ENCODE measurements around the gene SLC5A7. TPM values are rescaled to one million over a fixed set of nuclear protein-coding genes. Genes with fewer than 3 reads are reported as not detected.

Gene SLC5A7
- total RNA-seq = not detected

DNA sequence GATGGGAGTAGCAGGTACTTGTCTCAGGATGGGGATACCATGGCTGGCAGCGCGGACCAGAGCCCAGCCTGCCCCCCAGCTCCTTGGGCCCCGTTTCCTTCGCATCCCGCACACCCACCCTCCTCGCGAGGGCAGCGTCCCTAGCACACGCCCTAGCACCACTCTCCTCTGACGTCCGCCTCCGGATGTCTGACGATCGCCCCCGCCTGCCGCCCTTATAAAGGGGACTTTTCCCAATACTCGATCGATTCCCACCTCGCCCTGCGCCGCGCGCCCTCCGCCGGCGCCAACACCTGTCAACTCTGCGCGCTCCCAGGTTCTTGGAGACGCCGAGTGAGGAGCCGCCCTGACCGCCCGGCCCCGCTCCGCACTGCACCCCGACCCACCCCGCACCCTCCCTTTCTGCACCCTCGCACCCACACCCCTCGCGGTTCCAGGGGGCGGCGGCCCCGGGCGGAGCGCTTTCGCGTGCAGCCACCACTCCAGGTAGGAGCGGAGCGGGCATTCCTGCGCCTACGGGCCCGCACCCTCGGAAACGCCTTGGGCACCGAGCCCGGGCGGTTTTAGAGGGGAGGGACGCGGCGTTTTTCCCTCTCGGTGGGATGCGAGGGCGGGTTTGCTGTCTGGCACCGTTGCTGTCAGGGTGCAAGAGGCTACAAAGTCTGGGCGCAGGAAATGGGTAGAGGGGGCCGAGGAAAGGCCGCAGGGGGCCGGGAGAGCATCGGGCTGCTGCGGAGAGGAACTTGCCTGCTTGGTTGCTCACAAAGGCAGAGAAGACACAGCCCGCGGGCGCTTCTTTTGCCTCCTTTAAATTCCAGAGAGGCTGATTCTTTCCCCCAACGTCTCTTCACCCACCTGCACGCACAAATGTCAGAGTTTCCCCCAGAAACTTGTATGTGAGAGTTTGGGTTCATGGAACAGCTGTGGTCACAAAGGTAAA, at the start of gene SLC5A7:
TSS of gene SLC5A7 (plus strand) at position 247 of the 940 bp plus-strand sequence. CDS start 1,632 bp downstream, outside the sequence.
- ATAC-seq (no peak), DNase-seq (ENCODE audit: low spot score) (no peak)

DNA sequence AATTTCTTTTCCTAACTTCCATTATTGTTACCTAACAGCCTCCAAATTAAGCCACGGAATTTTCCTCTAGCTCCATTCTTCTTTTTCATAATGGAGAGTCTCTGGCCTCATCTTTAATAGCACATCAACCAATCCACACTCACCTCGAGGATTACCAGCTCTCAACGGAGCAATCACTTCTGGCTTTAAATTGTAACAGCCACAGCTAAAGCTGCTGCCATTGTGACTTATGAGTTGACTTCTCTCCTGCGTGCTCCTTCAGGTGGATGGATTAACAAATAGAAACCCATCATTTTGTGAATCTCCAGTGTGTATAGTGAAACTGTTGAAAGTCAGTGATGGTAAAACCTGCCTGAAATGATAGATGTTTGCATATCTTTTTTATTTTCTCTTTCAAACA, 24.9 kb upstream of the SLC5A7 start:
- DNase-seq (ENCODE audit: low spot score) = no peak
- ATAC-seq = no peak

DNA sequence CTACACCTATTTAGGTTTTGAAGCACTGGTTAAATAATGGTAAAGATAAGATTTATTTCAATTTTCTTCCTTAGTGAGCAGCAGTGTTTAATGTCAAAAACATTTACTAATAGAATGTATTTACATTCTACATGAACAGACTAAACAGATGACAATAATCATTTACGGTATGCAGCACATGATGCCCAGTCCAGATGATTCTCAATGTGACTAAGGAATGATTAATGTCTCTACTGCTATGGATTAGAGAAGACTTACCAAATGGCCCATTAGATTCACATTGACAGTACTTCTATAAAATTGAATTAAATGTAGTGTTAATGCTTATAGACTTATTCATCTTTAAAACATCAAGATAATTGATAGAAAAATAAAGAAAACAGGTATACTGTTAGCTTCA, 22.1 kb upstream of the SLC5A7 start:
- DNase-seq (ENCODE audit: low spot score) = no peak
- ATAC-seq = no peak

DNA sequence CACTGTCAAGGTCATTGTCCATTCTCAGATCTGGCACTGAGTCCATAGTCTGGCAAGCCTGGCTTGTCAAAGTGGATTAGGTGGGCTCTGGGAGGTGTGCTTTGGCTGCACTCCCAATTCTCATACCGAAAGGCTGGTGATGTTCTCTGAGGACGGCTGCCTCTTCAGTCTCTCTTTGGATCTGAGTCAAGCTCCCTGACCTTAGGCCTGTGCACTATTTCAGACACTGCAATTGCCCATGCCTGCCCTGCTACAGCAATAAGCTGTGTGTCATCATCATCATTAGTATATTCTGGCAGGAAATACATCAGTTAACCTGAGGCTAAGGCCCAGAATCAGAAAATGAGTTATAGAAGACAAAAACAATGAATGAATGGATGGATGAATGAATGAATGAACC, 1.6 kb upstream of the SLC5A7 start:
- ATAC-seq (no peak), DNase-seq (ENCODE audit: low spot score) (no peak)

DNA sequence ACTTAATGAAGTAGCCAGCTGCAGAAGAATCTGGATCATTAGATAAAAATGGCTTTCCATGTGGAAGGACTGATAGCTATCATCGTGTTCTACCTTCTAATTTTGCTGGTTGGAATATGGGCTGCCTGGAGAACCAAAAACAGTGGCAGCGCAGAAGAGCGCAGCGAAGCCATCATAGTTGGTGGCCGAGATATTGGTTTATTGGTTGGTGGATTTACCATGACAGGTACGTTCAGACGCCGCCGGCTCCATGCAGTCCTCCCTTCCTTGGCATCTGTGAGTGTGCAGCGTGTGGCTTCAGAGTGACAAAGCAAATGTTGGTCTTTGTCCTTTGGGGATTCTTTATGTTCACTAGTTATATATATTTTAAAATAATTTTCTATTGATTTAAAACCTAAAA, 1.8 kb downstream of the SLC5A7 start:
- no peak for DNase-seq (ENCODE audit: low spot score)
- ATAC-seq = no peak

DNA sequence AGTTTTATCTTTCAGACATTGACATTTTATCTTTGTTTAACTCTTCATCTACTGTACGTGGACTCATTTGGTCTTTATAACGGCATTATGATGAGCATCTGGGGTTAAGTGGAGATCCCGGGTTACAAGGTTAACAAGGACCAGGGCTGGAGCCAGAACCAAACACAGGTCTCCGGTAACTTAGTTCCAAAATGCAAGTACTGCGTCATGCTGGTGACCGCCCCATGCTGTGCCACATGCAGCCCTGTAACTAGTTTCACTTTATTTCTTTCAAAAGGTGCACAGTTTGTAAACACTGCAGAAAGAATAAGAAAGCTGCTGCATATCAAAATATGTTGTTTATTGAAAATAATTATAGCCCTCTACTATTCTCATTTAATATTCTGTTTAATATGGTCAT, 3.1 kb downstream of the SLC5A7 start:
- ATAC-seq = no peak
- no peak for DNase-seq (ENCODE audit: low spot score)

DNA sequence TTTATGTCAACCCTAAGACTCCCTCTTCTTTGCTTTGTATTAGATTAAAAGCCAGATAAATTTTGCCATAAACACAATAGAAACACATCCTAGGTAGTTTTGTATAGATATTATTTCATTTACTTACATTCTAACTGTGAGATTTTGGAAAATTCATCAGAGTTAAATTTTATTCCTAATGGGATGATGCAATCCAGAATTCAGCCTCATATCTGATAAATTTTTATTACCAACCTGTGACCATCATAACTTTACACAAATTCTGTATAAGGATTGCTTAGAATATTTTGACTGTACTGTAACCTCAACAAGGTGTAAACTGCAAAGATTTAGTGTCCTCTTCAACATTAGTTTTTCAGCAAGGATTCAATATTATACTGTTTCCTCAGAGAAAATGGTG, 4.4 kb downstream of the SLC5A7 start:
- DNase-seq (ENCODE audit: low spot score) (no peak), ATAC-seq (no peak)

DNA sequence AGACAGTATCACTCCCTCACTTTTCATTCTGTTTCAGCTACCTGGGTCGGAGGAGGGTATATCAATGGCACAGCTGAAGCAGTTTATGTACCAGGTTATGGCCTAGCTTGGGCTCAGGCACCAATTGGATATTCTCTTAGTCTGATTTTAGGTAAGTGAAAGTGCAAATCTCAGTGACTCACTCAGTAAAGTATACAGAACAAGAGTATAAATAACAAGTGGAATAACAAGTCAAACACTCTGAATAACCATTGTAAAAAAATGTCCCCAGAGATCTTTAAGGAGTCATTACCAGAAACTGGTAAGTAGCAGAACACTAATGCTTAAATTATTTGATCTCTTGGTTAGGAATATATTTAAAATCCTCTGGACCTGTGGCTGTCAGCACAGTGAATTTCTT, 5.7 kb downstream of the SLC5A7 start:
- no peak for ATAC-seq
- no peak for DNase-seq (ENCODE audit: low spot score)

DNA sequence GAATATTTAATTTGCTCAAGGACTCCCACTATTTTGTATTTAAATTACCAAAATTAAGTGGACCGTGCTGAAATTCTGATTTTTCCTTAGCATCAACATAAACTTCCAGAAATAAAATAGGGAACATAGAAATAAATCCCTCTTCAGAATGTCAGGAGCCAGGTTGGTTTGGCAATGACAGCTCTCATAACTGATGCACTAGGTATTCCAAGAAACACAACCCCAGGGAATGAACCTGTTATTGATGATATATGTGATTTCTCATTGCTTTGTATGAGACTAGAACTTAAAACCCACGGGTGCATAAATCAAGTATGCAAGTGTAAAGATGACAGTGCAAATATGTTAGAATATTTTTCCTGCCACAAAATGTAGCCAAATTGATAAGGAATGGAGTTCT, 12.8 kb downstream of the SLC5A7 start:
- DNase-seq (ENCODE audit: low spot score) (no peak), ATAC-seq (no peak)

DNA sequence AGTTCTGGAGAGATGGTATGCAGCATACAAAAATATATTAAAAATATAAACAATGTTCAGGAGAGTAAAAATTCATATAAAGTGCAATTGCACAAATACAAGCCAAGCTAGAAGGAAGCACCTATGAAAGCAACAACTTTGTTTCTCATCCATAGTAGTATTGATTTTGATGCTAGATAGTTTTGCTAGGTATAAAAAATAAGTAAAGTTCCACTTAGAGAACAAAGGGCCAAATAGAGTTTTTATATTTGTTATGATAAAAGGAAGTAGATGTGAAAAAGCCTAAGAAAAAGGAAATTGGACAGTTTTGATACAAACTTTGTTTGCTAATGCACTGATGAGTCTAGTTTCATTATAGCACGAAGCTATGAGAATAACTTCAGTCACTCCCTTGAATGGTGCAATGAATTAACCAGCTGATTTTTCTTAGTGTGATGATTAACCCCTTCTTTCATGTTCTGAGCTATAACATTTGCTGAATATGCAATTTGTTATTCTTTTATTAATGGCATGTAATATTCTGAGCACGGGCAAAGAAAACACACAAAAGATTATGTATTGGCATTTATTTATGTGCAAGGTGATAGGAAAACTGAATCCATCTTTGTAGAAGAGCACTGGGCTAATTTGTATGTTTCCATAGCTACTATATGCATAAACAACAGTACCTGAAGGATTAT, 24.7 kb downstream of the SLC5A7 start:
- no peak for ATAC-seq
- no peak for DNase-seq (ENCODE audit: low spot score)

DNA sequence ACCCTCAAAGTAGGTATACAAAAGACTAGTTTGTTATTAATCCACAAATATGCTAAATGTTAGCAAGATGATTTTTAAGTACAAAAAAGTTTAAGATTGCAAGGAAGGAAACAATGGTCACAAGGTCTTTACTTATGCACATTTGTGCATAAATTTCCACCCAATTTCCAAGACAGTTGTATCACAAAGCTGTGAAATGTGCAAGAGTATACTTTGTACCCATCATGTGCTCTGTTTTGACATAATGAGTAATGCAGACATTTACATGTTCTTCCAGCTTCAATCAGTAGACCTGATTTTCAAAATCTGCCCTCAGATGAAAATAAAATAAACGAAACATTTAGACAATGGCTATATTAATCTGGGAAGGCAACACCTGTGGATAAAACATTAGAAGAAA, 27.0 kb downstream of the SLC5A7 start:
- DNase-seq (ENCODE audit: low spot score) (no peak), ATAC-seq (no peak)

DNA sequence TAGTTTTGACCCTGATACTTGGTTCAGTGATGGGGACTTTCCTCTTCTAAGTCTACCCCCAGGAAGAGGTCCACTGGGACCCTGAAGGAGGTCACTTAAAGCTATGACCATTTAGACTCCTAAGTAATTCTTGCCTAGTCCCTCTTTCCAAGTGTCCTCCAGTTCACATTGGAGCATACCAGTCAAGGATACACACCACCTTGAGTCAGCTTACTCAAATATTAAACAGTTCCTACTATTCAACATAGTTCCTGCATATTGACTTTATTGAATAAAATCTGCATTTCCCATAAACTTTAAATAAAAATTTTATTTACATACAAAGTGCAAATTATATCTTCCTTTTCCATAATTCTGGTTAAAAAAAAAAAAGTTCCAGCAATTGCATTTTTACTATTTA, 36.3 kb downstream of the SLC5A7 start:
- DNase-seq (ENCODE audit: low spot score) = no peak
- ATAC-seq = no peak

DNA sequence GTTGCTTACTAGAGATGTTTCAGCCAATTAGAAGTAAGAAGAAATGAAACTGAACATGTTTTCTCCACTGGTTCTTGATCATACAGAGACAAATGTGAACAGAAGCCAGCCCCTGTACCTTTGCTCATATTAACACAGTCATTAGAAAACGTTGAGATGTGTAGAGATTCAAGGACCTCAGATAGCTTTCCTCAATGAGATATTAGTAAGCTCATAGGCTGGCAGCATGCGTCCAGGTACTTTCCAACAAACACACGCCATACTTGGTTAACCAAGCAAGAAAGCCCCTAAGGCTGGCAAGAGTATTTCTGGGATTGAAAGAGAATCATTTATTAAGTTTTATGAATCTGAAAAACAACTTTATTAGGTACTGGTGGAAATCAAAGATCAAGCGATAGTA, 37.5 kb downstream of the SLC5A7 start:
- ATAC-seq = no peak
- no peak for DNase-seq (ENCODE audit: low spot score)

DNA sequence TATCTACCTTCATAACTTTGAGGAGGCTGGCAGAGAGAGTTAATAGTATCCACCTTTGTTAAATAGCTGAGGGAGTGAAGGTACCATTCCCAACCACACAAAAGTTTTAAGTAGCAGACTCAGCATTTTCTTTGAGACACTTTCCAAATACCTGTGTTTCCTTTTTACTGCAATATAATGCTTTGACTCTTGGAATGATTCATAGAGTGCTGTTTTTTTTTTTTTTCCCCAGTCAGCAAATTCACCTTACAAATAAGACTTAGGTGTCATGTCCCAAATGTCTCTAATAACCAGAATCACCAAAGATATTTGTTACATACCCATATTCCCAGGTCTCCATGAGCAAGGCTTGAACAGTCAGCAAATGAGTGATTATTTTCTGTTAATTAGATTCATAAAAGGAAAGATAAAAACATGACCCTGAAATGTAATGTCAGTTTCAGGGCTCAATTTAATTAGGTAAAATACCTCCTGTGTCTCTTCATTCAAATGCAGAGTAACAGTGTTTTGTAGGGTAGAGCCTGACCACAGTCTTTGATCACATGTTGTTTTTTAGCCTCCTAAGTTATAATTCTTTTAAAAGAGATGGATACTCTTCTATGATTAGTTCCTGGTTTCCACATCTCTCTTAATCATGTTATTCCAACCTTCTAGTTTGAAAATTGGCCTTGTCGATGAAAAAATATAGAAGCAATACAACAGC, 39.9 kb downstream of the SLC5A7 start:
- no peak for DNase-seq (ENCODE audit: low spot score)
- no peak for ATAC-seq

DNA sequence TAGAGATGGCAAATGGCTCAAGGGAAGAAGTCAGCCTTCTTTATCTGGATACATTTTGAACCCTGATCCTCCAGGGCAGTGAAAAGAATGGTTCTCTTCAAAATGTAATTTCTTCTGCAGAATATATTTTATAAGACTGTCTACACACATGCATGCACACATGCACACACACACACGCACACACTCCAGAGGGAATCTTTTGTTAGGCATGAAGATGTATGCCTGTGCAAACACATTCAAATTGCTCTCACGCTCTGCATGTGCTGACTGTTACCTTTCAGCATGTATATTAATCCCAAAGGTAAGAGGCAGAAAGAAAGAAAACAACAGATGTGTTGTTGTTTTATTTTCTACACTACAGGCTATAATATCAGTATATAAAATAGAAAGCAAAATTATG, 43.2 kb downstream of the SLC5A7 start:
- DNase-seq (ENCODE audit: low spot score) (no peak), ATAC-seq (no peak)

DNA sequence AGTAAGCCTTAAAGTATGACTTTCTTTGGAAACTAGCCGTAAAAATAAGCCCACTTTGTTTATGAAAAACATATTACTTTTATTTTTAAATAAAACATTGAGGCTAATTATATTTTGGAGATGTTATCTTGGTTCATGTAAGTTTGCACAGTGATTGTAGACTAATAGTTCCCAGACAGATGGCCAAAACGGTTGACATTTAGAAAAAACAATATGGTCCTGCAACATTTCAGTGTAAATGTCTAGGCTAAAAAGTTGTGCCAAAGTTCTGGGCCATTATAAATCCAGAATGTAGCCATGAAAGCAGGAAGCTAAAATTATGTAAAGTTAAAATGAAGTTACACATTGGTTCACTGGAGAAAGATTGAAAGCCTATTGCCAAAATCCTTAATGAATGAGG, 43.6 kb downstream of the SLC5A7 start:
- no peak for ATAC-seq

DNA sequence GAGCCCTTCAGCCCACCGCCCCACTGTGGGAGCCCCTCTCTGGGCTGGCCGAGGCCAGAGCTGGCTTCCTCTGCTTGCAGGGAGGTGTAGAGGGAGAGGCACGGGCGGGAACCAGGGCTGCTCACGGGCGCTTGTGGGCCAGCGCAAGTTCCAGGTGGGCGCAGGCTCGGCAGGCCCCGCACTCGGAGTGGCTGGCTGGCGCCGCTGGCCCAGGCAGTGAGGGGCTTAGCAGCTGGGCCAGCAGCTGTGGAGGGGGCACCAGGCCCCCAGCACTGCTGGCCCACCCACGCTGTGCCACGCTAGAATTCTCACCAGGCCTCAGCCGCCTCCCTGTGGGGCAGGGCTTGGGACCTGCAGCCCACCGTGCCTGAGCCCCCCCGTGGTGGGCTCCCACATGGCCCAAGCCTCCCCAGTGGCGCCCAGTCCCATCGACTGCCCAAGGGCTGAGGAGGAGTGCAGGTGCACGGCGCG, 45.2 kb downstream of the SLC5A7 start:
- DNase-seq (ENCODE audit: low spot score) = no peak
- no peak for ATAC-seq

More for the DNA sequence above, 43.6 kb downstream of the SLC5A7 start:
- no peak for DNase-seq (ENCODE audit: low spot score)

DNA sequence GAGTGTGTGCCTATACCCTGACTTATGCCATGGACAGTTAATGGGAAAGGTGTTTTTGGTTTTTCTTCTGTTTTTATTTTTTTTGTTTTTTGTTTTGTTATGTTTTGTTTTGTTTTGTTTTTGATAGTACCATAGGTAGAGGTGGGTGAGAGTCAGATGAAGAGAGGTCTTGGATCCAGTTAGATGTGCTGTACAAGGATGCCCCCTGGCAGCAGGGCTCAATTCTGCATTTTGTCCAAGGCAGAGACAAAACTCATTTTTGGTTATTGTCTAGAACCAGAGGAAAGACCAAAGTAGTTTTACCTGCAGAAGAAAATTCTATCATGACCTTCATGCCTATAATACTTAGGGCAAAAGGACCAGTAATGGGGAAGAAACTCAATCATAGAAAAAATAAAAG, 48.5 kb downstream of the SLC5A7 start:
- ATAC-seq (no peak), DNase-seq (ENCODE audit: low spot score) (no peak)

DNA sequence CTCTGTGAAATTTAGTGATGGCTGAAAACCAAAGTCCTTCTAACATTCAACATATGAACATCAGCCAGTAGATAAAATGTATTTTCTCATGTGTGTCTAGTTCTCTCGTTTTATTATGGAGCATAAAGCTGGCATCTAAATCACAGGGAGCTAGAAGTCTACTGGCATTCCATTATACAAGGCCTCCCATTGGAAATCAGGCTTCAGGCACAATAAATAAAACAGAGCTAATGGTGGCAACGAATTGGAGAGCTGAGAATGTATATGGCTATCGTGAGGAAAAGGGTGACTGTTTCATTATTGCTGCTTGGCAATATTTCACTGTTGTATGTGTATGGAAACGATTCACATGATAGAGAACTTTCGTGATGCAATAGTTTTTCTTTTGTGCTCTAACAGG, 62.4 kb downstream of the SLC5A7 start:
- ATAC-seq = no peak
- DNase-seq (ENCODE audit: low spot score) = no peak

DNA sequence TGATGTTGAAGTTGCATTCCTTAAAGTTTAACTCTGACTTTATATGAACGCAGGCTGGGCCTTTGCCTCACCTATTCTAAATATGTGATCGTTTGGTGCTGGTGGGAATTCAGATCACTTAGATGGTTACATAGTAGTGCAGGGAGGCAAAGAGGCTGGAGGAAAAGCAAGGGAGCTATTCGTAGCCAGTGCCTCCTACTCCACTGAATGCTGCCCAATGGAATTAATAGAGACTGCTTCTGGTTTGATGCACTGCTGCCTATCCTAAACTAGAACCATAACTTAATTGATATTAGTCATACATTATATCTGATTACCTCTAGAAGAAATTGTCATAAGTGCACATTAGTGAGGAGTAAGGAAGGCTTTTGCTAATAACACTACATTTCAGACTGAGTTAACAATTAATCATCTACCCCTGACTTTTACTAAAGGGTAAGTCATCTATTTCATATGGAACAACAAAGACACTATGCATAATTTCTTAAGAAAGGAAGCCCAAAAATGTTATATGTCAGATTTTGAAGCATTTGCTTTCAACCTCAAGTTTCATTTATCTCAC, 72.3 kb downstream of the SLC5A7 start:
- ATAC-seq = no peak
- DNase-seq (ENCODE audit: low spot score) = no peak

DNA sequence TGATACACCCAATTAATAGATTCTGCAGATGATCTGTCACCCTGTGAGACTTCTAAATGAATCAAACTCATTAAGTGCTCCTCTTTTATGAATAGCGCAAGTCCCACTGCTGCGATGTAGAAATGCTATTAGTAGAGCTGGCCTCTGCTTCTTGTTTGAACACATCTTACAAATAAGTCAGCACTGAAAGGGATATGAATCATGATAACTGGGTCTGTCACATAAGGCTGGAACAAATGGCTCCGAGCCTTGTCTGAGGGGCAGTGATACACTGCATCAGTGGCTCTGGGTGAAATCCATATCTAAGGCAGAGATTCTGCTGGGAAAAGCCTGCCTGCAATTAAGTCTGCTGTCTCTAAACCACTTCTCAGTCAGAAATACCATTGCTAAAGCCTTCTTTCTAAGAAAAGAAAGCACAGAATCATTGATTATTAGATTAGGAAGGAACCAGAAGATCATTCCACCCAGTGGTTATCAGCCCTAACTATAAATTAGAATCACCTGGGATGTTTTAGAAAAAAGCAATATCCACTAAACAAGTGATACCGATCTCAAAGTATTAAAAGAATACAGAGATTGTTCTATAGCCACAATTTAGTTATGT, 75.2 kb downstream of the SLC5A7 start:
- DNase-seq (ENCODE audit: low spot score) (no peak), ATAC-seq (no peak)
